ENCODE data around the gene LRRN4CL.
"Not testable (repeated sequence)": the region's sequence is repeated elsewhere in the genome, so short reads cannot be mapped to it uniquely, and the experiment has no call there.

The LRRN4CL gene

DNA sequence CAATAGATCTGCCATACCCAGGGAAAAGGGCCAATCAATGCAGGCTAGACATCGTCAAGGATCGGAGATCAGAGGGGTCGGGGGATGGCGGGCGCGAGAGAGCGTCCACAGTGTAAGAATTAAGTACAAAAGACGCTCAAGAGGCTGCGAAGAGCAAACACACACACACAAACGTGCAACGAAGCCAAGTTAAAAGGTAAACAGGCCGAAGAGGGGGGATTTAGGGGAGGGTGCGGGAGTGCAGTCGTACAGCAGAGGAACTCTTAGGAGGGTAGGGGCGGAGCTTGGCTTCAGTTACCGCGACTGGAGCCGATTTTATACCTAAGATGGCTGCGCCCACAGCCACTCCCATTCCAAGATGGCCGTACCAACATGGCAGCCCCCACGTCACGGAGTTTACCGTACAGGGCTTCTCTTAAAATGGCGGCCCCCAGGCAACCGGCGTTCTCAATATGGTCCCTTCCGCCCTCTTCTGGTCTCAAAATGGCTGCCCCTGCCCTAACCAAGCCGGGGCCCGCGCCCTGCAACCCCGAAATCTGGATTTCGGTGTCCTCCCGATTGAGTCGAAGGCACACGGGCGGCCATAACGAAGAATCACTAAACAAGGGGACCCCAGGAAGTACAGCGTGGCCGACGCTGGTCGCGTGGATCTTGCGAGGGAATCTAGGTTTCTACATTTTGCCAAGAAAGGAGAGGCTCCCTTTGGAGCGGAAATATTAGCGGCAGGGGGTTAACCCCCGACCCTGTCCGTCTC lies 20.1 kb upstream of the LRRN4CL start:
- DNase-seq (ENCODE audit: low spot score), result peak; percentile 96

DNA sequence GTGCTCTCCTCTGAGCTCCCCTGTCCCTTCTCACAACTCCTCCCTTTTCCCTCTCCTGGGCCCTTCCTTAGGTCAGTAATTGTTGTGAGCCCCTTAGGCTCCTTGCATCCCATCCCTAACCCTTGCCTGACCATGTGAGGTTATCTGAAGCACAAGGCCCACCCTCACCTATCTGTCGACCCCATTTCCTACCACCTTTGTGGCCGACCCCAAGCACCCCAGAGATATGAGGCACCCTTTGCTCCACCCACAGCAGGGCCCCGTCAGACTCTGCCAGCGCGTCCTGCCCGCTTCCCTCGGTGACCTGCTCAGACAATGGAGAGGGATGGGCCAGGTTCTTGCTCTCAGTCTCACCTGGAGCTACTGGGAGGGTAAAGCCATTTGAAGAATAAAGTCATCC lies 19.5 kb upstream of the LRRN4CL start:
- DNase-seq (ENCODE audit: low spot score), result no peak

DNA sequence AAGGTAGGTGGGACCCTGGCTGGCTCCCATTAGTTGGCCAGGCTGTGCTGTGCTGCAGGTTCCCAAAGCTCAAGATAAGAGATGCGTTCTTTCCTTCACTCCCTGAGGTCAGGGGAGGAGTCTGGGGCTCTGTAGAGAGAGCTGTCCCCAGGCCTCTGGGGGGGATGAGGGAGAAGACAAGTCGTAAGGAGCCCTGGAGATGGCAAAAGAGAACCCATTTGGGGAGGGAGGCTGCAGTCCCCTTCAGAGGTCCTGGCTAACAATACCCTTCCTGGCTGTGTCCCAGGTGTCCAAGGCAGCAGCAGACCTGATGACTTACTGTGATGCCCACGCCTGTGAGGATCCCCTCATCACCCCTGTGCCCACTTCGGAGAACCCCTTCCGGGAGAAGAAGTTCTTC lies 19.1 kb upstream of the LRRN4CL start:
- DNase-seq (ENCODE audit: low spot score), result no peak

DNA sequence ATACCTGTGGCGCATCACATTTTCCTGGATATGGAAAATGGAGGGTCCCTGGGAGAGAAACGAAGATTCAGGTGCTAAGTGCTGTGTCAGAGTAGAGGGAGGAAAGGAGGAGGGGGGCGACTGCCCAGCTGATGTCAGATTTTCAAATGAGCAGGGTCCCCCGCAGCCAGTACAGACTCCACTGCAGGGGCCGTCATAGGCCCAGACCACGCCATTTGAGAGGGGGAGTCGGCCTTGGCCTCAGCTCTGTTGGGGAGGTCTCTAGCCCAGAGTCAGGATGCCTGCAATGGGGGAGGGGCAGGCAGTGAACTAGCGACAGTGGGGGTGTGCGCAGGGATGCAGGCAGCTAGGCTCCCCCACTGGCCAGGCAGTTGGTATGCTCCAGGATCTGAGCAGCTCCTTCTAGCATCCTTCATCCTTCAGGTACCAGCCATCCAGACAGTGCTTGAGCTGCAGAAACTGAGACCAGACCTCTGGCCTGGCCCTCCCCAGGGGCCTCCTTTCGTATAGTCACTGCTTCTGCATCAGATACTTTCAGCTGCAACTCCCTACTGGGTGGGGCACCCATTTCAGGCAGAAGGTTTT lies 18.0 kb upstream of the LRRN4CL start, which contains the start of the genes BSCL2 and GNG3:
TSS of gene BSCL2 (minus strand) at position 148 of the 585 bp plus-strand sequence. CDS start 229 bp downstream, outside the sequence.
TSS of gene GNG3 (plus strand) at position 400 of the 585 bp plus-strand sequence. CDS start 620 bp downstream, outside the sequence.
- DNase-seq (ENCODE audit: low spot score), result no peak

DNA sequence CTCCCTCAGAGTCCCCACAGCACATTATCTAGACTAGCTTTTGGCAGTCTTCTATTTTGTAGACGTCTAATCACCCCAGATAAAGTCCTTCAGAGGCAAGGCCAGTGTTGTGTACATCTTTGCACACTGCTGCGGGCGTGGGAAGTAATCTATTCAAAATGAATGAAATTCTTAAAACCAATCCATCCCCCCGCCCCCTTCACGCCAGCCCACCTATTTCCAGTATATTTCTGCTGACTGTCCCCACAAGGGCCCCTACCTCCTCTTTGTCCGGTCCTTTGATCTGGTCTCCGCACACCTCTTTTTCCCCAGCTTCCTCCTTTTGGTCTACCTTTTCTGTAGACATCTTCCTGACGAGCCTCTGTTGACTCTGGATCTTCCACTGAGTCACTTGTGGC lies 17.5 kb upstream of the LRRN4CL start:
- DNase-seq (ENCODE audit: low spot score), result no peak

DNA sequence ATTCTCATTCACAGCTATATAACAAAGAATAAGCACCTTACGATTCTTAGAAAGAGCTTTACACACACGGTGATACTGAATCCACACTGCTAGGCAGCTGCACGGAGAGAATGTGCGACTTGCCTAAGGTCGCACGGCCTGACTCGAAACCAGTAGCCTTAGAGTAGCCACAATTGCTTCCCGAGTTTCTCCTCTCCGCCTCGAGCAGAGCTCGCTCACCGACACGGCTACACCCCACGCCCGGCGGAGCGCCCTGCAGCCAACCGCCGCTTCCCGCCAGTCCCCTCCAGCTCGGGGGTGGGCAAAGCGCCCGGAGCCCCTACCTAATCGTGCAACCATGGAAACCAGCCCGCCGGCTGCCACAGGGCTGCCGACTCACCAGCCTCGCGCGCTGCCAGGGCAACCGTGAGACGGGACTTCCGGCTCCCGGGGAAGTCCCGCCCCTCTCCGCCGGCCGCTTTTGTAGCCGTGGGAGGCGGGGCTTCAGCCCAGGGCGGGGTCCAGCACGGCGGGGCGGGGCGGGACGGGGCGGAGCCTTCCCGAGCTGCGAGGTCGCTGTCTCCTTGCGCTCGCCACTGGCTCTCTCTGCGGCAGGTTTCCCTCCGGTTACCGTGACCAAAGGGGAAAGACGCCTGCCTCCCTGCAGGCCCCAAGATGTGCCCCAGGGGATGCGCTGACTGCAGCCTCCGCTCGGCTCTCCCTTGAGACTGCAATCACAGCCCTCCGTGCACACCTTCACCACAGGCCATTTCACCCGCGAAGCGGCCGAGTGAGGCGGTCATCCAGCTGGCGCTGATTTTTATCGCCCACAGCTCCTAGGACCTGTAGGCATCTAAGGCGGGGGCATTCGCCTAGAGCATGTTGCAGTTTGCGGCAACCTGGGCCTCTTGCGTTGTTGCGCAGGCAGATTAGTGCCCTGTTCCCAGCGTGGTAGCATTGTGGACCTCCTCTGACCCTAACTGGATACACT lies 16.8 kb upstream of the LRRN4CL start:
- DNase-seq (ENCODE audit: low spot score), result peak; percentile 91

DNA sequence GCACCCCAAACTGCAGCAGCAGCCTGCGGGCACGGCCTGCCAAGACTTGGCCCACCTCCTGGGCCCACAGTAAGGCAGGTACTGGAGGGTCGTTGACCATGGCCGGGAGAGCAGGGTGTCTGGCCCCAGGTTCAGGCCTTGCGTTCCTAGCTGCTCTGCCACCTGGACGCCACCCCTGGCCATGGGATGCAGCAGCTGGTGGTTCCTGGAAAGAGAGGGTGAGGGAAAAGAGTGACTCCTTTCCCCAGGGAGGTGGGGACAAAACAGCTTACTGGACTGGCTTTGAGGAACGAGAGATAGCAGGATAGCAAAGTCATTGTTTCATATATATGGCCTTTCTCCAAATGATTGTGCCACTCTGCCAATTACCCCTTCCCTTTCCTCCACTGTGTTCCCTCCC lies 16.1 kb upstream of the LRRN4CL start:
- DNase-seq (ENCODE audit: low spot score), result no peak

DNA sequence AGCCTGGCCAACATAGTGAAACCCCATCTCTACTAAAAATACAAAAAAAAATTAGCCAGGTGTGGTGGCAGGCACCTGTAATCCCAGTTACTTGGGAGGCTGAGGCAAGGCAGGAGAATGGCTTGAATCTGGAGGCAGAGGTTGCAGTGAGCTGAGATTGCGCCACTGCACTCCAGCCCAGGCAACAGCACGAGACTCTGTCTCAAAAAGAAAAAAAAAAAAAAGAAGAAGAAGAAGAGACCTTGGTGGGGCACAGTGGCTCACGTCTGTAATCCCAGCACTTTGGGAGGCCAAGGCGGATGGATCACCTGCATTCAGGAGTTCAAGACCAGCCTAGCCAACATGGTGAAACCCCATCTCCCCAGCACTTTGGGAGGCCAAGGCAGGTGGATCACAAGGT lies 14.6 kb upstream of the LRRN4CL start:
- not testable (repeated sequence) for DNase-seq (ENCODE audit: low spot score)

DNA sequence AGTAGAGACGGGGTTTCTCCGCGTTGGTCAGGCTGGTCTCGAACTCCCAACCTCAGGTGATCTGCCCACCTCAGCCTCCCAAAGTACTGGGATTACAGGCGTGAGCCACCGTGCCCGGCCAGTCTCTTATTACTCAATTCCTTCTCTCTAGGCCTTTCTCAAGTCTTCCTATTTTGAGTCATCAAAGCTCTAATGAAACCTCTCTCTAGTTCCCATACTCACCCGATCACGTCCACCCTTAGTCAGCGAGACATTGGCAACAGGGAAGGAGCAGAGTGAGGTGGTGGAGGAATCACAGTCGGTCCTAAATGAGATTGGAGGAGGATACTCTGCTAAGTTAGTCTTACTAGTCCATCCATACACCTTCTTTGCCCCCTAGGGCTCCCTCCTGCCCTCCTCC lies 12.9 kb upstream of the LRRN4CL start:
- DNase-seq (ENCODE audit: low spot score), result no peak

DNA sequence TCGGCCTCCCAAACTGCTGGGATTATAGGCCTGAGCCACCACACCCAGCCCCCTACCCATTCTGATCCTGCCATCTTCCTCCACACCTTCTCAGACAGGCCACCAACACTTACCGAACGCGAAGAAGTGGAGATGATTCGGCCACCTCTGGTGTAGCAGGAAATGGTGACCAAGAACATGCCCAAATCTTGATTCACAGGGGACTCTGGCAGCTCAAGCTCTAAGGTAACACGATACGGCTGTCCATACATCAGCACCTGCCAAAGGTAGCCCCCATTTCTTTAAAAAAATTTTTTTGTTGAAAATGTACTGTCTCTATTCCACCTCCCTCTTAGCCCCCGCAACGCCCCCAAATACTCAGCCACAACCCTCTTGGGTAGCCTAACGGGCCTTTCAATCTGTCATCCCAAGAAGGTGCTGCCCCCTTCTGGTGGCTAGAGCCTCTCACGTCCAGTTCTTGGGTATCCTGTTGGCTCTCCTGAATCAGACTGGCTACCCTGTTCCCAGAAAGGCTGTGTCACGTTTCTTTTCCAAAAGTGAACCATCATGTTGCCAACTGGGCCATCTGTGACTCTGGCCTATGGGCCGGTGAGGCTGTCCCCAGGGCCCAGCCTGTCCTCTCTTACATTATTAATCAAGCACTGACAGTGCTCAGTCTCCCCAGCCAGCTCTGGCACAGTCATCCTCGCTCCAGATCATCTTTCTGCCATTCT lies 5.3 kb upstream of the LRRN4CL start:
- peak; percentile 67 for DNase-seq (ENCODE audit: low spot score)

DNA sequence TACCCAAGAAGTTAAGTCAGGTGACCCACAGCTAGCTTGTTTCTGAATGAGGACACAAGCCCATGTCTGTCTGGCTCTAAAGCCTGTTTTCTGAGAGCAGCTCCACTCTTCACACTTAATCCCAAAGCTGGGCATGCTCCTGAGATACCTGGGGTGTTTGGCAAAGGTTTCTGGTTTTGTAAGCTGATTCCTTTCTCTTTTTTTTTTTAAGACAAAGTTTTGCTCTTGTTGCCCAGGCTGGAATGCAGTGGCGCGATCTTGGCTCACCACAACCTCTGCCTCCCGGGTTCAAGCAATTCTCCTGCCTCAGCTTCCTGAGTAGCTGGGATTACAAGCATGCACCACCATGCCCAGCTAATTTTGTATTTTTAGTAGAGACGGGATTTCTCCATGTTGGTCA lies 4.3 kb upstream of the LRRN4CL start:
- DNase-seq (ENCODE audit: low spot score), result not testable (repeated sequence)

DNA sequence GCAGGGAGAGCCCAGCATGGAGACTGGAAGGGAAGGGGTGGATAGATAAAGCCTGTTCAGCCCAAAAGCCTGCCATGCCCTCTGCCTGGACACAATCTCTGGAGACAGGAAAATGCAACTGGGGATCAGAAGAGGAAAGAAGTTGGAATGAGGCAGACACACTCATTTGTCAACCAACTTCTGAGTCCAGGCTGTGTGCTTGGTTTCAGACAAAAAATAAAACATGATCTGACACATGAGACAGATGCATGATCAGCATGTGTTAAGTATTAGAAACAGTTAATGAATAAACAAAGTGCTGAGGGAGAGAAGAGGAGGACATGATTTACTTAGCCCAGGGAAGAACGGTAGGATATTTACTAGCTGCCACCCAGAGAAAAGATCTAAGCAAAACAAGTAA lies 839 bp downstream of the LRRN4CL start:
- DNase-seq (ENCODE audit: low spot score), result no peak

DNA sequence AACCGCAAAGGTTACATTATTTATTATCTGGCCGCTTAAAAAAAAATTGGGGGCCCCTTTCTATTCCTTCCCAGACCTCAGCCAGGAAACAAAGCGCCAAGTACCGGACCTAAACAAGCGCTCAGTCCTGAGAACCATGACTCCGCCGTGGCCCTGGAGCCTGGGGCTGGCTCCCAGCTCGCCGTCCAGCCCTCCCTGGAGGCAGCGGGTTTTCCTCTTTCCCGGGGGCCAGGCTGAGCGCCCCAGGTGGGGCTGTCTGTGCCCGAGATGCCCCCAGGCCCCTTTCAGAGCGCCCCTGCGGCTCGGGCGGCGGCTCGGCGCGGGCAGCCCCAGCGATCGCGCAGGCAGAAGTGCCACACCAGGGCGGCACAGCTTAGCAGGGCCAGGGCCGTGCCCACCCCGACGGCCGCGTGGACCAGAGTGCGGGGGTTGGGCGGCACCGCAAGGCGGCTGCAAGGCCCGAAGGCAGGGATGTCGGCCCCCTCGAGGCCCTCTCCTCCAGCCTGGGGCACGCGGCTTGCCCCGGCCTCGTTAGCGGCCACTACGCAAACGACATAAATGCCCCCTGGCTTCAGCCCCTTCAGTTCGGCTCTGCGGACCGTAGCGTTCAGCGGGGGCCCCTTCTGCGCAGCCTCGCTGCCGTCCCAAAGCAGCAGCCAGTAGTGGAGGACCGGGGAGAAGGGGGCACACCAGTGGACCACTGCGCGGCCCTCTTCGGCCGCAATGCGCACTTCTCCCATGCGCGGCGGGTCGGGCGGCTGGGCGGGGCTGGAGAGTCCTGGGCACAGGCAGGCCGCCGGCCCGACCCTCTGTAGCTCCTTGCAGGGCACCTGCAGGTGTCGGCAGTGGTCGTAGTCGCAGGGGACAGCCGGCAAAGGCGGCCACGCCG lies 1.6 kb downstream of the LRRN4CL start:
- DNase-seq (ENCODE audit: low spot score), result no peak

DNA sequence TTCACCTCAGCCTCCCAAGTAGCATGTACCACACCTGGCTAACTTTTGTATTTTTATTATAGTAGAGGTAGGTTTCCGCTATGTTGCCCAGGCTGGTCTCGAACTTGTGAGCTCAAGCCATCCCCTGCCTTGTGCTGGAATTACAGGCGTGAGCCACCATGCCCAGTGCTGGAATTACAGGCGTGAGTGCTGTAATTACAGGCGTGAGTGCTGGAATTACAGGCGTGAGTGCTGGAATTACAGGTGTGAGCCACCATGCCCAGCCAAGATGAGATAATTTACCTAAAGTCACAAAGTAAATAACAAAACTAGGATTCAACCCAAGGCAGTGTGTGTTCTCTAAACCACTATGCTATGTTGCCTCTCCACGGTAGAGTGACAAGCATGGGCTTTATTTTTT lies 6.8 kb downstream of the LRRN4CL start:
- no peak for DNase-seq (ENCODE audit: low spot score)

DNA sequence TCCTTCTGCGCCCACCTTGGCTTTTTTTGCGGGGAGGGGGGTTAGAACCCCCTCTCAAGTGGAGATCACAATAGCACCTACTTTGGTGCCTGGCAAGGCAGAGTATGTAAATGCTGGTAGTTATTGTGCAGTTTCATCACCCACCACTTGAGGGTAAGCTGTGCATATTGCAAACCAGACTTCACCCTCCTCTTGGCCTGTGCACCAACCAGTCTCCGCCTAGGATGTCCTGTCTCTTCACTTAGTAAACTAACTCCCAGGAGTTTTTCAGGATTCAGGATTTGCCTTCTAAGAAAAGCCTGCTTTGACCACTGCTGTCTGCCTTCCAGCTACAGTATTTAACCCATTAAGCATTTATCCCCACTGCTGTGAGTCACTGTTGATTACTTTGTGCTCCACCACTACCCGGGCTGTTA lies 8.5 kb downstream of the LRRN4CL start:
- peak; percentile 54 for DNase-seq (ENCODE audit: low spot score)

DNA sequence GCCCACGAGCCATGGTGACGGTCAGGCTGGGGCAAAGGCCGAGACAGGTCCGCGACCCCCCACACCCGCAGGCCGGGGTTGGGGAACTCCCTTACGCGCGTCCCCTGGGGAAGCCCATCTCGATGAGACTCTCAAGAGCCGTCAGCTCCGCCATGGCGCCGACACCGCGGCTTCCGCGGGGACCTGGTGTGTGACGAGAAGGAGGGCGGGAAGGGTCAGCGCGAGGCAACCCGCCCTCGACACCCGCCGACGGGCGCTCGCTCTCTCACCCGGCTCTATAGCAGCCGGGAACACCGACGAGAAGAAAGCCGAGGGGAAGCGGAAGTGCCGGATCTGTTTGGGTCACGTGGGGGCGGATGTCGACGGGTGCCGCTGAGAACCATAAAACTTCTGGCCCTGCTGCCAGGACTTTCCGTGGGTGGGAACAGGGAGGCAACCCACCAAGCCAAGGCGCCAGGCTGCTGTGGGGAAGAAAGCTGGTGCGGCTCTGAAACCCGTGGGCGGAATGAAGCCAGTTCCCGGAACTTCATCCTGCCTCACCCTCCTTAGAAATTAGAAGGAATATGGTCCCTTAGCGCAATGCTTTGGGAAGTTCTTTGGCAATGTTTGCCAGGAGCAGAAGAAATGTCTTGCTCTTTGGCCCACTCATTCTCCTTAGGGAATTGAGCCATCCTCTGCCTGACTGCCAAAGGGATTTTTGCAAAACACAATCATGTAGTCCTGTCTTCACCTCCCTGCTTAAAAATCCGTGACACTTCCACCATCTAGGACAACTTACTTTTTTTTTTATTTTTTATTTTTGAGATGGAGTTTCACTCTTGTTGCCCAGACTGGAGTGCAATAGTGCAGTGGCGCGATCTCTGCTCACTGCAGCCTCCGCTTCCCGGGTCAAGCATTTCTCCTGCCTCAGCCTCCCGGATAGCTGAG lies 10.3 kb downstream of the LRRN4CL start, which contains the start of gene UBXN1:
TSS of gene UBXN1 (minus strand) at position 304 of the 927 bp plus-strand sequence. CDS start at position 154, 150 bp downstream.
- peak; percentile 86 for DNase-seq (ENCODE audit: low spot score)

DNA sequence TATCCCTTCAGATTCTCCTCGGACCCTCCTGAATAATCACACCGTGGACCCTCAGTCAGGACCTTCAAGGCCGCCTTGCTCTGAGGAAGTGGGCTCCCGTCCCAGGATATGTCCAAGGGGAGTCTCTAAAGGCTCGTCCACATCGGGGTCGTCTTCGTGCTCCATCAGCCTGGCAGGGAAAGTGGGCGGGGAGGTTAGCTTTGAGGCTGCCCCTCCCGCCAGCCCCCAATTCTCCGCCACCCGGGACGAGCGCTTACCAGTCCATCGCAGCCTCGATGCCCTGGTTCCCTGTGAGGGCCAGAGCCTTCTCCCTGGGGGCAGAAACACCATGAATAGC lies 10.9 kb downstream of the LRRN4CL start:
- DNase-seq (ENCODE audit: low spot score), result no peak

DNA sequence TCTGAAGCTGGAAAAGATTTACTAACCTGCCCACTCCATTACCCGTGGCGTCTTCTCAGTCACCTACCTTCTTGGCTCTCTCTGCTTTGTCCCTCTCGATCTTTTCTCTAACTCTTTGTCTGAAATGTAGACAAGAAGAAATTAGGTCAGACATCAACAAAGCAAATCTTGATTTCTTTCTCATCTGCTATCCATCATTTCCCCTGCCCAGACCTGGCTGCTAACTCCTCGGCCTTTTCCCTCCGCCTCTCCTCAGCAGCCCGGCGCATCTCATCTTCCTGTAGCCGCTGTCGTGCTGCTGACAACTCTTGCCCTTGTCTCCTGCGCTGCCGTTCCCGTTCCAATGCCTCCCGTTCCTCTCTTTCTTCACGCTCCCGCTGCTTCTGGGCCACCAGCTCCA lies 11.6 kb downstream of the LRRN4CL start:
- no peak for DNase-seq (ENCODE audit: low spot score)

DNA sequence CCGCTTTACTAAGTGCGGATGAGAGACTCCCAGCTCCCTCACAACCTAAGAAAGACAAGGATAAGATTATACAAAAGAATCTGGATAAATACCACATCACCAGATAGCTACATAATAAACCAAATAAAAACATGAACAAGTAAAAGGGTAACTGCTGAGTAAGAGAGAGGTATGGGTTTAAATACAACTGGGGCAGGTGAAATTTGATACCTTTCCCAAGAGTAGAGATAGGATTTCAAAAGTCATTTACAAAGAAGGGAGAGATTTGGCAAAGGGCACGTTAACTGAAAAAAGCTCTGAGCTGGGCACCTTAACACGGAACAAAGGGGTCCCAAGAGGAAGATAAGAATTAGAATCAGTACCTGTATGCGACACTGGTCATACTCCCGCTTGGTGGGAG lies 12.2 kb downstream of the LRRN4CL start:
- no peak for DNase-seq (ENCODE audit: low spot score)

DNA sequence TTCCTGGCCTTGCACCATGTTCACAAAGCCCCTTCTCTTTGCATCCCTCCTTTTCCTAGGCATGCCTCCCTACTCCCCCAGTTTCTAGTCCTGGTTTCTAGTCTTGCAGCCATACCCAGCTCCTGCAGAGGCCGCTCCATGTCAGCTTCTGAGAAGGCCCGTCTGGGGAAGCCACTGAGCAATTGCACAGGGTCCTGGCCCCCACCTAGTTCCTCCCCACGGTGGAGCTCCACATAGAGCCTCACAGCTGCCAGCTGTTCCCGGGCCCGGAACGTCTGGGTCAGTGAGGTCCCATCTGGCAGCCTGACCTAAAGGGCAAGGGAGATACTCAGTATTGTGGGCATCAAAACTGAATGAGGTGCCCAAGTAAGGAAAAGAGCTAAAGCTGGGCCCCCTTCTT lies 12.6 kb downstream of the LRRN4CL start:
- DNase-seq (ENCODE audit: low spot score), result no peak

All from kidney capillary endothelial cell (primary cell).